HCT116 (cell line): ENCODE measurements around the gene MITD1. TPM values are rescaled to one million over a fixed set of nuclear protein-coding genes. Genes with fewer than 3 reads are reported as not detected.
A peak's percentile ranks its signal among the peaks of the same experiment; 100 is the strongest.

ENCODE experiments used
- ATAC-seq: fragments of 200-7000 bp; cut with Tn5 transposase; 2 replicates; pipeline ENCODE4 v1.9.1; 2020; ENCODE audit warnings: mild to moderate bottlenecking, moderate library complexity
- BruUV-seq: library from RNA; stranded (reverse); fragments of 400-500 nt; replicated peaks from 2 replicates; lab custom pipeline; 2021; lab: Mats Ljungman, UMichigan
- CTCF ChIA-PET: fragments of 300-600 bp; sonication (Branson Sonifier 250); formaldehyde crosslinking; loops from one replicate; lab custom pipeline; 2021; ENCODE audit warnings: antibody characterized with exemption; lab: Charles Lee
- POLR2A ChIA-PET: fragments of 300-600, 350-600 bp; sonication (Branson Sonifier 250); formaldehyde crosslinking; loops from one replicate; lab custom pipeline; 2021; ENCODE audit warnings: antibody characterized with exemption; lab: Charles Lee
- RAD21 ChIA-PET, 2 experiments: fragments of 300-600 bp; sonication (Branson Sonifier 250); formaldehyde crosslinking; loops; one replicate each; lab custom pipeline; 2023; ENCODE audit warnings: low total read pairs in 2 of 2; ENCODE audit not compliant: uncharacterized antibody in 2 of 2, unreplicated experiment in 2 of 2, low non-redundant PET in 1 of 2; lab: Charles Lee
- DNase-seq: peaks from one replicate; pipeline ENCODE4 v3.0.0-alpha.2; 2010; ENCODE audit warnings: low read depth, low spot score
- H2AFZ ChIP-seq: fragments of 200-600 bp; shearing (Covaris generic), sonication (generic); 2 replicates; pipeline ENCODE4 v1.6.1; 2017; ENCODE audit warnings: low read depth, mixed run types, mixed read lengths, antibody characterized with exemption, low read length; ENCODE audit not compliant: poor library complexity, severe bottlenecking
- H3K27ac ChIP-seq: 2 replicates; pipeline ENCODE4 v1.5.1; 2012; ENCODE audit warnings: low read depth, low read length
- H3K27me3 ChIP-seq: fragments of 200-600 bp; sonication (generic); 2 replicates; pipeline ENCODE4 v1.6.1; 2016; ENCODE audit warnings: mixed run types, low read length, mixed read lengths; ENCODE audit not compliant: insufficient read depth
- H3K36me3 ChIP-seq, 2 experiments: fragments of 200-500 bp in 1 of 2; fragments of 200-600 bp in 1 of 2; sonication (Bioruptor generic) in 1 of 2; sonication (generic) in 1 of 2; 2 replicates each; pipeline versions ENCODE4 v1.5.1 to v1.6.1; 2014 to 2016; ENCODE audit warnings: low read length in 2 of 2, inconsistent platforms in 1 of 2, mixed read lengths in 1 of 2, mixed run types in 1 of 2; ENCODE audit not compliant: insufficient read depth in 2 of 2, control insufficient read depth in 1 of 2
- H3K4me1 ChIP-seq, 2 experiments: fragments of 200-600 bp in 1 of 2; sonication (generic) in 1 of 2; 2 replicates each; pipeline versions ENCODE4 v1.5.1 to v1.6.1; 2012 to 2017; ENCODE audit warnings: low read length in 2 of 2, inconsistent platforms in 1 of 2, mild to moderate bottlenecking in 1 of 2, mixed read lengths in 1 of 2, mixed run types in 1 of 2, moderate library complexity in 1 of 2; ENCODE audit not compliant: insufficient read depth in 2 of 2, control insufficient read depth in 1 of 2
- H3K4me2 ChIP-seq: fragments of 200-600 bp; sonication (generic); 2 replicates; pipeline ENCODE4 v1.6.1; 2017; ENCODE audit warnings: mixed run types, low read length, mixed read lengths
- H3K4me3 ChIP-seq, 2 experiments: fragments of 200-600 bp in 1 of 2; sonication (generic) in 1 of 2; replicated peaks in 1 of 2; 2 replicates each; pipeline ENCODE4 v1.5.1; 2011 to 2016; ENCODE audit warnings: low read length in 2 of 2, control low read depth in 1 of 2, low read depth in 1 of 2, mild to moderate bottlenecking in 1 of 2, mixed read lengths in 1 of 2, mixed run types in 1 of 2
- H3K79me2 ChIP-seq: fragments of 200-600 bp; sonication (generic); 2 replicates; pipeline ENCODE4 v1.6.1; 2017; ENCODE audit warnings: mild to moderate bottlenecking, mixed run types, low read length, moderate library complexity, mixed read lengths; ENCODE audit not compliant: insufficient read depth
- H3K9ac ChIP-seq: fragments of 200-600 bp; sonication (generic); 2 replicates; pipeline ENCODE4 v1.6.1; 2016; ENCODE audit warnings: low read length, mixed read lengths
- H3K9me2 ChIP-seq: fragments of 200-600 bp; sonication (generic), shearing (Covaris generic); 2 replicates; pipeline ENCODE4 v1.6.1; 2017; ENCODE audit warnings: mixed run types, mild to moderate bottlenecking, moderate library complexity; ENCODE audit not compliant: insufficient read depth
- H3K9me3 ChIP-seq, 2 experiments: fragments of 200-500 bp in 1 of 2; fragments of 200-600 bp in 1 of 2; sonication (Bioruptor generic) in 1 of 2; sonication (generic) in 1 of 2; 2 replicates each; pipeline ENCODE4 v1.6.1; 2014 to 2017; ENCODE audit warnings: low read length in 2 of 2, mixed read lengths in 2 of 2, inconsistent platforms in 1 of 2, low read depth in 1 of 2, mild to moderate bottlenecking in 1 of 2, mixed run types in 1 of 2, moderate library complexity in 1 of 2; ENCODE audit not compliant: control insufficient read depth in 1 of 2, insufficient read depth in 1 of 2
- H4K20me1 ChIP-seq: fragments of 200-600 bp; sonication (generic), shearing (Covaris generic); 2 replicates; pipeline ENCODE4 v1.6.1; 2017; ENCODE audit warnings: mixed run types, mild to moderate bottlenecking, moderate library complexity; ENCODE audit not compliant: insufficient read depth
- CBX3 ChIP-seq: IDR thresholded peaks from 2 replicates; pipeline ENCODE4 v1.6.1; 2012; ENCODE audit warnings: low read depth
- CTCF ChIP-seq, 3 experiments: fragments of 200-600 bp in 1 of 3; sonication (generic) in 1 of 3; IDR thresholded peaks in 2 of 3; conservative IDR thresholded peaks in 1 of 3; 2 replicates each; pipeline ENCODE4 v1.5.1; 2012 to 2017; ENCODE audit warnings: low read depth in 2 of 3, low read length in 2 of 3, antibody characterized with exemption in 1 of 3, borderline replicate concordance in 1 of 3, control low read depth in 1 of 3, mild to moderate bottlenecking in 1 of 3, mixed read lengths in 1 of 3, mixed run types in 1 of 3, moderate library complexity in 1 of 3; ENCODE audit not compliant: insufficient read depth in 1 of 3
- EGR1 ChIP-seq: IDR thresholded peaks from 2 replicates; pipeline ENCODE4 v1.6.1; 2012; ENCODE audit warnings: low read depth
- ELF1 ChIP-seq: IDR thresholded peaks from 2 replicates; pipeline ENCODE4 v1.6.1; 2012; ENCODE audit warnings: low read depth, borderline replicate concordance
- EZH2 ChIP-seq: fragments of 200-600 bp; sonication (generic); IDR thresholded peaks from 2 replicates; pipeline ENCODE4 v1.6.1; 2017; ENCODE audit warnings: antibody characterized with exemption, mixed run types
- FOSL1 ChIP-seq: IDR thresholded peaks from 2 replicates; pipeline ENCODE4 v1.6.1; 2012; ENCODE audit warnings: low read depth
- JUND ChIP-seq: IDR thresholded peaks from 2 replicates; pipeline ENCODE4 v1.6.1; 2012
- POLR2A ChIP-seq: IDR thresholded peaks from 2 replicates; pipeline ENCODE4 v1.7.0; 2011; ENCODE audit warnings: borderline replicate concordance; ENCODE audit not compliant: insufficient read depth, insufficient read length; ENCODE audit errors: extremely low read depth
- POLR2AphosphoS5 ChIP-seq: IDR thresholded peaks from 2 replicates; pipeline ENCODE4 v1.6.1; 2011; ENCODE audit warnings: mild to moderate bottlenecking, low read depth, low read length, moderate library complexity
- RAD21 ChIP-seq: IDR thresholded peaks from 2 replicates; pipeline ENCODE4 v1.6.1; 2012; ENCODE audit warnings: low read depth, mild to moderate bottlenecking
- REST ChIP-seq: IDR thresholded peaks from 2 replicates; pipeline ENCODE4 v1.6.1; 2012; ENCODE audit warnings: low read depth
- SIN3A ChIP-seq: IDR thresholded peaks from 2 replicates; pipeline ENCODE4 v1.6.1; 2012; ENCODE audit warnings: low read depth
- SP1 ChIP-seq: IDR thresholded peaks from 2 replicates; pipeline ENCODE4 v1.6.1; 2012; ENCODE audit warnings: low read depth
- ZFX ChIP-seq: fragments of 450-650 bp; IDR thresholded peaks from 2 replicates; pipeline ENCODE4 v1.6.1; 2017
- ZNF274 ChIP-seq: fragments of 200-500 bp; sonication (Bioruptor generic); IDR thresholded peaks from 2 replicates; pipeline ENCODE4 v1.6.1; 2014; ENCODE audit warnings: mild to moderate bottlenecking, low read depth, low read length, inconsistent platforms
- intact Hi-C: fragments of 100-400 bp; cut with micrococcal nuclease; formaldehyde crosslinking; loops from 2 replicates; pipeline ENCODE4 v1.10.0; 2022
- total RNA-seq: library from RNA; stranded (reverse); gene quantifications from one replicate; pipeline ENCODE4 v1.2.1, GENCODE V29; 2021; ENCODE audit not compliant: unreplicated experiment

Gene MITD1
- total RNA-seq, 1 experiment from 2014 or later = 20.7 TPM

GRCh38 chr2:99201959-99202678 is 21.3 kb upstream of the MITD1 start:
- no peak overlapping the region for H3K4me2 ChIP-seq
- no peak for DNase-seq
- no TSS peak for BruUV-seq
- peaks cover 0 to 4% of the 10 kb centered on the region in 2 experiments; a peak in 2 of 4 replicates for H3K36me3 ChIP-seq
- intact Hi-C loops = no loop called here
- H3K79me2 ChIP-seq = no peaks in the 10 kb centered on the region
- H3K9me2 ChIP-seq = no peaks in the 10 kb centered on the region
- POLR2A ChIA-PET = no interaction called here
- no peak overlapping the region for H2AFZ ChIP-seq
- H4K20me1 ChIP-seq = no peaks in the 10 kb centered on the region
- no peaks in the 10 kb centered on the region for H3K9me3 ChIP-seq
- peak; percentile 54; the same call in 1 of the 2 replicates for ATAC-seq
- no peaks in the 10 kb centered on the region for H3K4me1 ChIP-seq
- H3K9ac ChIP-seq = no peak overlapping the region
- no peaks in the 10 kb centered on the region for H3K27me3 ChIP-seq
- CTCF ChIA-PET = no interaction called here
- H3K4me3 ChIP-seq = no peak overlapping the region
- no peak overlapping the region for H3K27ac ChIP-seq
- peak in 2 of 3 experiments; percentile 15 to 29; a peak in 3 of 6 replicates for TF ChIP-seq CTCF (IDR thresholded peaks at IDR 0.05 in 2 of 3, conservative IDR thresholded peaks at IDR 0.05 in 1 of 3; ENCODE audit: borderline replicate concordance in 1 of 3, insufficient read depth in 1 of 3, low read depth in 2 of 3, low read length in 2 of 3)
- no peak for TF ChIP-seq ZNF274
- RAD21 ChIA-PET = no interaction called here

GRCh38 chr2:99200076-99200800 is 19.4 kb upstream of the MITD1 start:
- Histone ChIP-seq H3K79me2 (no peaks in the 10 kb centered on the region), H3K36me3 (peaks cover 10 to 12% of the 10 kb centered on the region in 2 experiments; a peak in 3 of 4 replicates), H4K20me1 (no peaks in the 10 kb centered on the region), H2AFZ (no peak overlapping the region), H3K4me2 (no peak overlapping the region), H3K4me3 (no peak overlapping the region), H3K9me2 (no peaks in the 10 kb centered on the region), H3K27me3 (no peaks in the 10 kb centered on the region), H3K27ac (no peak overlapping the region), H3K9ac (no peak overlapping the region), H3K4me1 (no peaks in the 10 kb centered on the region), H3K9me3 (no peaks in the 10 kb centered on the region)
- ChIA-PET POLR2A (no interaction called here), CTCF (no interaction called here), RAD21 (no interaction called here)
- DNase-seq (no peak), ATAC-seq (no peak)
- no TSS peak for BruUV-seq
- intact Hi-C loops = no loop called here
- TF ChIP-seq ZFX = no peak
- no peak for TF ChIP-seq SP1
- TF ChIP-seq POLR2AphosphoS5 = no peak
- TF ChIP-seq CBX3 = no peak
- TF ChIP-seq RAD21 = no peak
- no peak for TF ChIP-seq ELF1
- no peak for TF ChIP-seq EGR1
- TF ChIP-seq POLR2A = no peak
- no peak for TF ChIP-seq JUND
- TF ChIP-seq FOSL1 = no peak
- TF ChIP-seq REST = no peak
- no peak for TF ChIP-seq SIN3A
- TF ChIP-seq EZH2 = no peak
